Chondrocyte (in vitro differentiated cells): ENCODE results near the gene AAGAB. TPM values are rescaled to one million over a fixed set of nuclear protein-coding genes. Genes with fewer than 3 reads are reported as not detected.

Experiments
- DNase-seq: peaks from one replicate; pipeline ENCODE4 v3.0.0; 2021; ENCODE audit warnings: mixed read lengths, low spot score
- H3K27ac Mint-ChIP-seq: one replicate; pipeline ENCODE4 v1.8.0; 2021; ENCODE audit warnings: mild to moderate bottlenecking, moderate library complexity, mixed read lengths; ENCODE audit not compliant: unreplicated experiment
- H3K27me3 Mint-ChIP-seq: 2 replicates; pipeline ENCODE4 v1.8.0; 2021; ENCODE audit warnings: low read depth, mixed read lengths
- H3K36me3 Mint-ChIP-seq: 2 replicates; pipeline ENCODE4 v1.8.0; 2021; ENCODE audit warnings: low read depth, mixed read lengths
- H3K4me1 Mint-ChIP-seq: 2 replicates; pipeline ENCODE4 v1.8.0; 2021; ENCODE audit warnings: low read depth, mild to moderate bottlenecking, mixed read lengths
- H3K4me3 Mint-ChIP-seq: one replicate; pipeline ENCODE4 v1.8.0; 2021; ENCODE audit warnings: mild to moderate bottlenecking, moderate library complexity, mixed read lengths; ENCODE audit not compliant: unreplicated experiment
- H3K9me3 Mint-ChIP-seq: 2 replicates; pipeline ENCODE4 v1.8.0; 2021; ENCODE audit warnings: low read depth, mixed read lengths
- total RNA-seq: library from RNA; stranded (reverse); gene quantifications from 3 replicates; pipeline ENCODE4 v1.2.1, GENCODE V29; 2021
- TF ChIP-seq, protein P1 (sequence below): fragments of 200-600 bp; sonication (generic); IDR thresholded peaks from 2 replicates; pipeline ENCODE4 v1.5.0; 2021; ENCODE audit warnings: antibody characterized with exemption, mild to moderate bottlenecking, moderate library complexity

AAGAB gene
- total RNA-seq, 1 donor from 2014 or later, result 32.0 TPM

DNA sequence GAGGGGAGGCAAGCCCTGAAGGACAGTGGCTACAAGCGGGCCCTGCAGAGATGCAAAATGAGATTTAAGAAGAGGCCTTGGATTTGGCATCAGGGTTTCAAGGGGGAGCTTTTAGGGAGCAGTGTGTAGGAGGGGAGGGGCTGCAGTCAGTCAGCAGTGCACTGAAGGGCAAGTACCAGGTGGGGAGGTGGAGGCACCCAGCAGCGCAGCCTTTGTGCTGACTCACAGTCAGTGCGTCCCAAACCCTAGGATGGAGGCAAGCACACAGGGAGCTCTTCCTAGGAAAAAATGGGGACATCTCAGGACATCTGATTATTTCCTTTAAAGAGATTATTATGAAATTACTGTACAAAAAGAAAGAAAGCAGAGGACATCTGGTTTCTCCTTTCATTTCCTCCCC is 80.0 kb downstream of the AAGAB start:
- Mint-ChIP-seq H3K36me3 (peaks cover 31% of the 10 kb centered on the region), H3K4me3 (no peak overlapping the region), H3K9me3 (no peaks in the 10 kb centered on the region), H3K4me1 (peaks cover 46% of the 10 kb centered on the region), H3K27ac (no peak overlapping the region), H3K27me3 (no peaks in the 10 kb centered on the region)
- TF ChIP-seq, protein P1, sequence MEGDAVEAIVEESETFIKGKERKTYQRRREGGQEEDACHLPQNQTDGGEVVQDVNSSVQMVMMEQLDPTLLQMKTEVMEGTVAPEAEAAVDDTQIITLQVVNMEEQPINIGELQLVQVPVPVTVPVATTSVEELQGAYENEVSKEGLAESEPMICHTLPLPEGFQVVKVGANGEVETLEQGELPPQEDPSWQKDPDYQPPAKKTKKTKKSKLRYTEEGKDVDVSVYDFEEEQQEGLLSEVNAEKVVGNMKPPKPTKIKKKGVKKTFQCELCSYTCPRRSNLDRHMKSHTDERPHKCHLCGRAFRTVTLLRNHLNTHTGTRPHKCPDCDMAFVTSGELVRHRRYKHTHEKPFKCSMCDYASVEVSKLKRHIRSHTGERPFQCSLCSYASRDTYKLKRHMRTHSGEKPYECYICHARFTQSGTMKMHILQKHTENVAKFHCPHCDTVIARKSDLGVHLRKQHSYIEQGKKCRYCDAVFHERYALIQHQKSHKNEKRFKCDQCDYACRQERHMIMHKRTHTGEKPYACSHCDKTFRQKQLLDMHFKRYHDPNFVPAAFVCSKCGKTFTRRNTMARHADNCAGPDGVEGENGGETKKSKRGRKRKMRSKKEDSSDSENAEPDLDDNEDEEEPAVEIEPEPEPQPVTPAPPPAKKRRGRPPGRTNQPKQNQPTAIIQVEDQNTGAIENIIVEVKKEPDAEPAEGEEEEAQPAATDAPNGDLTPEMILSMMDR, result no peak
- DNase-seq, result no peak

DNA sequence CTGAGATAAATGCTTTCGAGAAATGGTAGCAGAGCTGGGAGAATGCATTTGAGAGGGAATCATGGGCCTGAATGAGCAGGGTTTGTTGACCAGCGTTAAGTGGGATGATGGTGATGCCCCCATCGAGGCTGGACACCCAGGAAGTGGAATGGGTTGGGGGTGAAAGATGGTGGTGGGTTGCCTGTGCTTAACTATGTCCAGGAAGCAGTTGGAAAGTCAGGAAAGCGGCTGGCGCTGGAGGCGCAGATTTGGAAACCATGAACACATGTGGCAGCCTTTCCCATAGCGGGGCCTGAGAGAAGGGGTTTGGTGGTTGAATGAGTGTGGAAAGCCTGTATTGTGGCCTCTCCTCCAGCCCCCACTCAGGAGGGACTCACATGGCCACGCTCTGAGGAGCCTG is 80.7 kb downstream of the AAGAB start:
- H3K36me3 Mint-ChIP-seq, result peaks cover 32% of the 10 kb centered on the region
- peaks cover 44% of the 10 kb centered on the region for H3K4me1 Mint-ChIP-seq
- TF ChIP-seq, protein P1, result no peak
- H3K27me3 Mint-ChIP-seq, result no peaks in the 10 kb centered on the region
- no peak overlapping the region for H3K27ac Mint-ChIP-seq
- DNase-seq, result no peak
- no peak overlapping the region for H3K4me3 Mint-ChIP-seq
- H3K9me3 Mint-ChIP-seq, result no peaks in the 10 kb centered on the region

DNA sequence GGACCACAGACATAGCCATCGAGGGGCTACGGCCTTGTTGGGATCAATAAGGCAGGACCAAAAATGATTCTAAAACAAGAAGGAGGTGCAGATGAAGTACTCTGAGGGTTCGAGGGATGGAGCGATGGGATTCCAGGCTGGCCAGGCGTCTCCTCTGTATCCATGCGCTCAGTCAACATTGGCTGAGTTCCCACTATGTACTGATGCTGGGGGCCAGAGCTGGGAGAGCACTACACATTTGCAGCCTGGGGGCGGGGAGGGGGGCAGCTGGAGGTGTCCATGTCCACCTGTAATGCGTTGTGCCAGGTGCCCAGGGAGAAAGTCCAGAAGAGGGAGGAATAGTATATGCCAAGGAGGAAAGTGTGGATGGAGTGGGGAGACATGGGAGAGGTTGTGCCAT is 81.5 kb downstream of the AAGAB start:
- no peaks in the 10 kb centered on the region for H3K9me3 Mint-ChIP-seq
- no peak for DNase-seq
- TF ChIP-seq, protein P1, result no peak
- H3K27me3 Mint-ChIP-seq, result no peaks in the 10 kb centered on the region
- H3K36me3 Mint-ChIP-seq, result peaks cover 37% of the 10 kb centered on the region
- no peak overlapping the region for H3K4me3 Mint-ChIP-seq
- peaks cover 44% of the 10 kb centered on the region for H3K4me1 Mint-ChIP-seq
- H3K27ac Mint-ChIP-seq, result no peak overlapping the region

DNA sequence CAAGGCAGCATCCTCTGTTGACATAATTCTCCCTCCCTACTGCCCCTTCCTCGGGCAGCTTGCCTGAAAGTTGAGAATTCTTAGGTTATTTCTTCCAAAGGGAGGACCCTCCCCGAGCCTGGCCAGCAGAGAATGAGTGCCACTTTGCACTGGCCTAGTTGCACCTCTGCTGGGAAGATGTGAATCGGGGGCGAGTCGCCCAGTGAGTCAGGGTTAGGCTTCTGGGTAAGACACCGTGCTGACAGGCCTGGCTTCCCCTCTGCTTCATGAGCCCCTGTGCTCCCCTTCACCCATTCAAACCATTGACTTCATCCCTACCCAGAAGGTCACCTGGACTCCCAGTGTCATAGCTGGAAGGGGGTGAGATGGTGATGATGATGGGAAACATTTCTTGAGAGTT is 82.3 kb downstream of the AAGAB start:
- H3K4me1 Mint-ChIP-seq, result peaks cover 45% of the 10 kb centered on the region
- no peak overlapping the region for H3K4me3 Mint-ChIP-seq
- no peak overlapping the region for H3K27ac Mint-ChIP-seq
- DNase-seq, result no peak
- no peaks in the 10 kb centered on the region for H3K27me3 Mint-ChIP-seq
- peaks cover 37% of the 10 kb centered on the region for H3K36me3 Mint-ChIP-seq
- TF ChIP-seq, protein P1, result no peak
- H3K9me3 Mint-ChIP-seq, result no peaks in the 10 kb centered on the region

DNA sequence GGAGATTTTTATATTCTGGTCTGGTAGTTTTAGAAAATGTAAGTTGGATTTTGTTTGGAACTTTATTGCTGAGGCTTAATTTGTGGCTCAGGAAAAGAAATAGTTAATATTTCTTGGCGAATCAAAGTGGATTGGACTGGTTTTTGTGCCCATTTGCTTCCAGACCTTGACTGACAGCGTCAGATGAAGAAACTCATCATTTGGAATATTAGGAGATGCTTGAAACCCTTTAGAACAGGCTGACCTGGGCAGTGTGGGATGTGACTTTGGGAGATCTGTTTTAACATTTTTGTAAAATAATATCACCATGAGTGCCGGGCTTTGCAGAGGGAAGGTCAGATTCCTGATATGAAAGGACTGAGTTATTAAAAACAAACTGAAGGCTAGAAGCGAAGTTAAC is 83.0 kb downstream of the AAGAB start:
- Mint-ChIP-seq H3K4me1 (peaks cover 46% of the 10 kb centered on the region), H3K9me3 (no peaks in the 10 kb centered on the region), H3K27me3 (no peaks in the 10 kb centered on the region), H3K36me3 (peaks cover 39% of the 10 kb centered on the region), H3K27ac (no peak overlapping the region), H3K4me3 (no peak overlapping the region)
- TF ChIP-seq, protein P1, result no peak
- DNase-seq, result no peak
